EH (cell line): ENCODE results near the gene PCDH12.
"Not testable (repeated sequence)": the region's sequence is repeated elsewhere in the genome, so short reads cannot be mapped to it uniquely, and the experiment has no call there.

Source experiments
- DNase-seq: peaks from one replicate; pipeline ENCODE4 v3.0.0-alpha.2; 2015; ENCODE audit warnings: low read depth

Gene PCDH12

DNA sequence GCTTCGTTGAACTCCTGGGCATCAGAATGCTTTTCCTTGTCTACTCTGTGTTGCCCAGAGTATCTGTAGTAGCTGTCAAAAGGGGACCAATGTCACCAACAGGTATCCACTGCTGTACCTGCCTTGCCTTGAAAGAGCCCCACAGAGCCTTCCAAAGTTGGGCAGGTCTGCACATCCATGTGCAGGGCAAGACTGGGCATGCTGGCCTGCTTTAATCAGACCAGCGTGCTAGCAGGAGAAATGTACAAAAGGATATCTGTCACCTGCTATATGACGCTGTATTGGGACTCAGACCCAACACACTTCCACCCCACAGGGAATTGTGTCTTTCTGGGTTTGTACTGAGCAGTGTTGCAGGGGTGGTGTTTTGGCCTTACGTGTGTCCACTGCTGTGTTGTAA, 22.5 kb downstream of the PCDH12 start:
- DNase-seq = no peak

DNA sequence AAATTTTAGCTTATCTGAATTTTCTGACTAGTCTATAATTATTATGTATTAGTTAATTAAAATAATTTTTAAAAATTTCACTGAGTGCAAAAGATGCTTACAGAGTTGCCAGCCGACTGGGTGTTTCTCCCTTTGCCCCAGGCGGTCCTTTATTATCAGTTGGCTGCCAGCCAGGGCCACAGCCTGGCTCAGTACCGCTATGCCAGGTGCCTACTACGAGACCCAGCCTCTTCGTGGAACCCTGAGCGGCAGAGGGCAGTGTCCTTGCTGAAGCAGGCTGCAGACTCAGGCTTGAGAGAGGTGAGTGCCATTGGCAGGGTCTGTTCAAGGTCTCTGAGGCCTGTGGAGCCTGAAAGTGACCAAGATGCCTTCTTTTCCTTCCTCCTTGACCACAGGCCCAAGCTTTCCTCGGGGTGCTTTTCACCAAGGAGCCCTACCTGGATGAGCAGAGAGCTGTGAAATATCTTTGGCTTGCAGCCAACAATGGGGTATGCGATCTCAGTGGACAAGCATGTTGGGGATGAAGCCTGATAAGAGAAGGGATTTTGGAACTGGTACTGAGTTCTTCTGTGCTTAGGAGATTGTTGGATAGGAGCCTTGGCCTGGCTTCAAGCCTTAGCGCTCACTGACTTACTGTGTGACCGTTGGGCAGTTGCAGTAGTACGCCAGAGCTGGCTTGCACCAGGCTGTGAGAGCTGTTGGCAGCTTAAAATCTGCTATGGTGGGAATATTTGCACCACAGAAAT, 23.7 kb downstream of the PCDH12 start:
- no peak for DNase-seq

DNA sequence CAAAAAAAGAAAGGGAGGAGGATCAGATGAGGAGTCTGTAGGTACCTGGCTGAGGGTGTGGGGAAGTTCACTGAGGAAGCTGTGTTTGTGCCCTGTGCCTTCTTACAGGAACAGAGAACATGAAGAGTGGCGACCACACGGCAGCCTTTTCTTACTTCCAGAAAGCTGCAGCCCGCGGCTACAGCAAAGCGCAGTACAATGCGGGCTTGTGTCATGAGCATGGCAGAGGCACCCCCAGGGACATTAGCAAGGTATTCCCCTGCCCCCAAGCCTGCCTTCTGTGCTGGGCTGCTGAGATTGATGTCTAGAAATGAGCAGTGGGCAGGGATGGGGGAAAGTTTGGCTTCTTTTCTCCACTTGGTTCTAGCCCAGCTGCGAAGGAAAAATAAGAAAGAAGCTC, 24.9 kb downstream of the PCDH12 start:
- DNase-seq = no peak

DNA sequence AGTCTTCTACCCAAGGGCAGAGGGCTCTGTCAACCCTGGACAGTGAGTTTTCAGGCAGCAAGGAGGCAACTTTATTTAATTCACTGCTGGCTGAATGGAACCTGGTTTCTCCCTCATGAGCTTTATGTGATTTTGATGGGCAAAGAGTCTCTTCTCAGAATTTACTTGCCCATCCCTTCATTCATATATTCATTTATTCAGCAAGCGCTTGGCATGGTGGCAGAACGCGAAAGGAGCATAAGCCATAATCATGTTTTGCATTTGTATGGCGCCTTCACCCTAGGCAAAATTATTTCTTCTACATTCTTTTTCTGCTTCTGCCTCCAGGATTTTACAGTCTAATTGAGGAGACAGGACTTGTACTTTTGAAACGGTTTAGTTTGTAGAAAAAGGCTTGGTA, 26.3 kb downstream of the PCDH12 start:
- DNase-seq = no peak

DNA sequence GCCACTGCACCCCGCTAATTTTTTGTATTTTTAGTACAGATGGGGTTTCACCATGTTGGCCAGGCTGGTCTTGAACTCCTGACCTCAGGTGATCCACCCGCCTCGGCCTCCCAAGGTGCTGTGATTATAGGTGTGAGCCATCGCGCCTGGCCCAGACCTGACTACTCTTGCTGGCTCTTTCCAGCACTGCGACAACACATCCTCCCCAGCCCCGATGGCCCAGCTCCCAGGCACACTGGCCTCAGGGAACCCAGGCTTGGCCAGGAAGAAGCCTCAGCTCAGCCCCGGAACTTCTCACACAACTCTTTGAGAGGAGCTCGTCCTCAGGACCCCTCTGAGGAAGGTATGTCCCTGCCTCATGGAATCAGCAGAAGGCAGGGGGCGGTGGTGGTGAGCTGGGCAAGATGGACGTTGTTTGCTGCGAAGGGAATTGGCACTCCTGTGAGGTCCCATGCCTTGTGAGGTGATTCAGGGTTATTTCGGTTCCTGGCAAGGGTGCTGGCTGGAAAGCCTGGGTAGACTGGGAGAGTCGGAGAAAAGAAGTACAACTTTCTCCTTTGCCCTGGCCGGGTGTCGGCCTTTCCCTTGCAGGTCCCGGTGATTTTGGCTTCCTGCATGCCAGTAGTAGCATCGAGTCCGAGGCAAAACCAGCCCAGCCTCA, 28.5 kb downstream of the PCDH12 start:
- no peak for DNase-seq

DNA sequence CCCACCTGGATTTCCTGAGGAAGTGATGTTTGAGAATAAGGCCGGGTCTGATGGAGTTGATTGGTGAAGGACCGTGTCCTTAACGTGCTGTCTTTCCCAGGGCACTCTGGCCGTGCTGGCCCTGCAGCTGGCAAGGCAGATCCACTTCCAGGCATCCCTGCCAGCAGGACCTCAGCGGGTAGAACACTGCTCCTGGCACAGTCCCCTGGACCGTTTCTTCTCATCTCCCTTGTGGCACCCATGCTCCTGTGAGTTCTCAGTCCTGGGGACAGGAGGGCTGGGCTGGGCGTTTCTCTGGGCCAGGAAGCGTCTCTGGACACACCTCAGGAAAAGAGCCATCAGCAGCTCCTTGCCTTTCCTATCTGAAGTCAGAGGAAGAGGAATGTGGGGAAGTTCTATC, 30.0 kb downstream of the PCDH12 start:
- DNase-seq = no peak

DNA sequence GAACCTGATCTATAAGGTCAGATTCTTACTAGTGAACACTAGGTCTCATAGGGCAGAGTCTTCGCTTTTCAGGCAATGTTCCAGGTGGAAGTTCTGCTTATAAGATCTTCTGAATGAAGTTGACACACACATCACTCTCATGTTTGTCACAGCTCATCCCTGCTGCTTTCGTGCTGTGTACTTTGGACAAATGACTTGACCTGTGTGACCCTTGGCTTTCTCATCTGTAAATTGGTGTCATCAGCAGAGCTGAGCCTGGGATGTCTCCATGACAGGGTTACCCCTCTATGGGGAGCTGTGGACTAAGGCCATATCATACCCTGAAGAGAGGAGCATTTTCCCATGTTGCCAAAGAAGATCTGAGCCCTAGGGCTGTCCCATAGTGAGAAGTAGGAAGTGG, 31.6 kb downstream of the PCDH12 start:
- no peak for DNase-seq

DNA sequence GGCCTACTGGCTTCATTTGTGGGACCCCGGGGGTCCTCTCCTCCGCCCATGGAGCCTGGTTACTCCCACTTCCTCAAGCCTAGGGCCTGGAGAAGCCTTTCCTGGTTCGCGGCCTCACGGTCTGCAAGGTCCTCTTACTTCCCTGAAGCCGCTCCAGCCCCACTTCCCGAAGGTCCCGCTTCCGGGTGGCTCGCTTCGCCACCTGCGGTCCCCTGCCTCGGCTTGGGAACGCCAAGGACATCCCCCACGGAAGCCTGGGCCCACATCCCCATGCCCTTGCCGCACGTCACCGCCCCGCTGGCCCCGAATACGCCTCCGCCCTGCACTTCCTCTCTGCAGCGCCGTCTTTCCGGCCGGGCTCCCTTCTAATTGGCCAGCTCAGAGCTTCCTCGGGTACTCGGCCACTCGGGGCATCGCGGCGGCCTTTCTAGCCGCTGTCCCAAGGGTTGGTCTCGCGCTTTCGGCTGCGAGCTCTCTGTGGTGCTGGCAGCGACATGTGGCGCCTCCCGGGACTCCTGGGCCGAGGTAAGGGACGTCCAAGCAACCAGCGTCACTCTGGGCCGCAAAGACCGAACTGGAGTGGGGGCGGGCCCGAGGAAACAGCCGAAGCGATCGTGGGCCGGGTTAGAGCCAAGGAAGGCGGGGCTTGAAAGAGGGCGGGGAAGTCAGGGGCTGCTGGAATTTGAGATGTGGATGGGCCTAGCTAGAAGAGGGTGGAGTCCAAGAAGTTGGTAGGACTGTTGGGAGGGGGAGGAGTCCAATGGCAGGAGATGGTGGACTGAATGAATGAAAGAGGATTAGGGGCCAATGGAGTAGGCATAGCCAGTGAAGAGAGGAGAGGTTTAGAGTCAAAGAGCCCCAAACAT, 34.3 kb downstream of the PCDH12 start, which contains the start of gene DELE1:
Gene DELE1 (plus strand): TSS at position 424 of the 866 bp plus-strand sequence. CDS start 71 bp downstream, at position 495.
- DNase-seq = peak; percentile 95

DNA sequence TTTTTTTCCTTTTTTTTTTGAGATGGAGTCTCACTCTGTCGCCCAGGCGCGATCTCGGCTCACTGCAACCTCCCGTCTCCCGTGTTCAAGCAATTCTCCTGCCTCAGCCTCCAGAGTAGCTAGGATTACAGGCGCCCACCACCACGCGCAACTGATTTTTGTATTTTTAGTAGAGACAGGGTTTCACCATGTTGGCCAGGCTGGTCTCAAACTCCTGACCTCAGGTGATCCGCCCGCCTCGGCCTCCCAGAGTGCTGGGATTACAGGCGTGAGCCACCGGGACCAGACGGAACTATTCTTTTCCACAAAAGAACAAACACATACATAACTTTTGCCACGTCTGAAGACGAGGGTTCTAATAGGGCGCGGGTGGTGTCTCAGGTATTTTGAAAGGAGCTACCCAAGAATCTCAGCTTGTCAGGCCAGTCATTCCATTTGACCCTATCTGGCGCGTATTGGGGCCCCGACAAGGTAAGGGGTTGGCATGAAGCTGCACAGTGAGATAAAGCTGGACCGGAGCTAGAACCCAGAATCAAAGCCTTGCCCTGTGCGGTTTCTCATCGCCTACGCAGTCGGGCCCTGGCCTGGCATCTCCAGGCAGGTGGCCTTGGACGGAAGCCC, 35.1 kb downstream of the PCDH12 start:
- DNase-seq = not testable (repeated sequence)

DNA sequence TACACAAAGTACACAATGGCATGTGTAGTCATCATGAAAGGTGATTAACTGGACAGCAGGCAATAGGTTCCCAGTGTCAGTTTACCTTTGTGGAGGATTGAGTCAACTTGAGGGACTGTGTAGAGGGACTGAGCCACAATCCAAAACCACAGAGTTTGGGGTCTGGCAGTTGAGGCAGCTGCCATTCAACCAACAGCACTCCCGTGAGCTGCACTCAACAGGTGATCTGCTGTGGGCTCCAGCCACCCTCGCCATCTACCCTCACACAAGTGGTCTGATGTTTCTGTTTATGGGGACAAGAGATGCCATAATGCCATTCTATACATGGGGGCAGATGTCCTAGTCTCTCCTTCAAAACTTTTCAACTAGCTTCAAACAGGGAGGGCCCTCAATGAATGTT, 37.2 kb downstream of the PCDH12 start:
- no peak for DNase-seq

DNA sequence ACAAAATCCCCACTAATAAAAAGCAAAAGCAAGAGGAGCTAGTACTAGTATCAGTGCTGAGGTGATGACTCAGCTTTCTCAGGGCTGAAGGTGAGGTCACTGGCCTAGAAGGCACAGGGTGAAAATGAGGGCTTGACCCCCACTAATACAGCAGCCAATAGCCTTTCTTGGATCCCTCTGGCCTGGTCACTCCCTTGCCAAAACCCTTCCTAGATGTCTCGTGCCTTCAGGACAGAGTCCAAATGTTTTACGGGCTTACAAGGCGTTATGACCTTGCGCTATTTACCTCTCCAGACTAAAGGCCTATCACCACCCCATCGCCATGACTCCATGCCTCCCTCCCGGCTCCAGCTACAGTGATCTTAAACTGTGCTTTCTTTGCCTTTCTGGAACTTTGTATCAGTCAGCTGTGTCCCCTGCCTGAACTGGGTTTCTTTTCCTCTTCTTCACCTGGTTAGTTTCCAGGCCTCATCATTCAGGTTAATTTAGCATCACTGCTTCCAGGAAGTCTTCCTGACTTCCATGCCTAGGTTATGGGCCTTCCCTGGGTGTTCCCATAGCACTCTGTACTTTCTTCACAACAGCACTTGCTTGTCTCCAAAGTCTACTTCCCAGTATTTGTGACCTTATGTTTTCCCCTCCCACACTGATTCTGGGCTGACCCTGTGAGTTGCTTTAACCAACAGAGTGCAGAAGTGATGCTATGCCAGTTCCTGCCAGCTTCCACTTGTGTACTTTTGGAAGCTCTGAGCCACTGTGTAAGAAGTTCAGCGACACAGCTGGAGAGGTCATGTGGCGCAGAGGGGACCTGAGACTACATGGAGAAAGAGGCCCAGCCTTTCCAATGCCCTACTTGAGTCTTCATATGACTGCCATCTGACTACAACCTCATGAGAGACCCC, 38.5 kb downstream of the PCDH12 start:
- DNase-seq = no peak

DNA sequence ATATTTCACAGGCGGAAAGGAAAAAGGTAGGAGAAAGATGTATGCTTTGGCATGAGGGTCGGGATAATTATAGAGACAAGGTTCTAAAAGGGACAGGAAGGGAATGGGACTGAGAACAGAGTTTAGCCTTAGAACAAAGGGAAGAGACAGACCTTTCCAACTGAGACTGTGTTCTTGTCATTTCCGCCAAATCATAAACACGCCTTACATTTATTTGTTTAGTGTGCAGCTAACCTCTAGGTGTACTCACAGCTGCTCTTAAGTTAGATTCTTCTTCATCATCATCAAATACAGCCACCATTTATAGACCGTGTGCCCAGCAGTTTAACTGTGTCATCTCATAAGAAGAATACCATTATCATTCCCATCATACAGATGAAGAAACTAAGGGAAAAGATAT, 40.2 kb downstream of the PCDH12 start:
- DNase-seq = no peak

DNA sequence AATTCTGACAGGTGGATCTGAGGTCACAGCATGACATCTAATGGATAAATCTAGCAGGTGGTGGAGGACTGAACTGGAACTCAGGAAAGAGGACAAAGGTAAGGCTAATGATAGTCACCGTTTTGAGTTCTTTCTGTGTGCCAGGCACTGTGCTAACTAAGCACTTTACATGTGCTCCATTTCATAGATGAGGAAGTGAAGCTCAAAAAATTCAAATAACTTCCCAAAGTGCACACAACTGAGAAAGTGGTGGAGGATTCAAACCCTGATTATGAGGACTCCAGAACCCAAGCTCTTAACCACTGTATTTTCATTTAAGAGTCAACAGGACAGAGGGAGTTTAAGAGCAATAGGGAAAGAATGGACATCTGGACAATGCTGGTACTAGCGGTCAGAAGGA, 41.5 kb downstream of the PCDH12 start:
- DNase-seq = no peak

DNA sequence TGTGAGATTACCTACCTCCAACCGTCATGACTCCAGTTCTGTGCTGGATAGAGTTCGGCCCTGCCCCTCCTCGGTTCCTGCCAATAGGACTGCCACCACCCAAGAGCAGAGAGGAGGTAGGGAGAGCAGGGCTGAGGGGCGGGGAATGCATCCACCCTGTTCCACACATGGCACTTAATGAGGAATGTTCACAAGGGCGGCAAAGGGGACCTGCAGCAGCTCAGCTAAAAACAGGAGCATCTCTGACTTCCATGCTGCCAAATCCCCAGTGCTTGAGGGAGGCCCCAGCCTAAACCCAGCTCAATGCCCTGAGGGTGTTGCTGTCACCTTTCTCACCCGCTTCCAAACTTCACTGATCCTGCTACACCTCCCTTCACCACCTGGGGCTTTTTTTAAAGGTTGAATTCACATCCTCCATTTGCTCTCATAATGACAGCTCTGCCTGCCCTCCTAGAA, 42.1 kb downstream of the PCDH12 start:
- DNase-seq = no peak

DNA sequence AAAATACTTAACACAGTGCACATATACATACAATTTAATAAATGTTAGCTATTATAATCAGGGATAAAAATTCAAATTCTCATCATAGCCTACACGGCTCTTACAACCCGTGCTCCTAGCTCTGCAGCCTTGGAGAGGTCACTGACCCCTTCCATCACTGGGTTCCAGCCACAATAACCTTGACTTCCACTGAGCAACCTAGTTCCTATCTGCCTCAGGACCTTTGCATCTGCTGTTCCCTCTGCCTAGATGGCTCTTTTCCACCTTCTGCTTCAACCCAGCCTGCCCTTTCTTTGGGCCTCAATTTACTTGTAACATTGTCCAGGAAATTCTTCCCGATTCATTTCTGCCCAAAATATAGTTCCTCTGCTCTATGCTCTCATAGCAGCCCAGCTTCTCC, 43.2 kb downstream of the PCDH12 start:
- DNase-seq = no peak

DNA sequence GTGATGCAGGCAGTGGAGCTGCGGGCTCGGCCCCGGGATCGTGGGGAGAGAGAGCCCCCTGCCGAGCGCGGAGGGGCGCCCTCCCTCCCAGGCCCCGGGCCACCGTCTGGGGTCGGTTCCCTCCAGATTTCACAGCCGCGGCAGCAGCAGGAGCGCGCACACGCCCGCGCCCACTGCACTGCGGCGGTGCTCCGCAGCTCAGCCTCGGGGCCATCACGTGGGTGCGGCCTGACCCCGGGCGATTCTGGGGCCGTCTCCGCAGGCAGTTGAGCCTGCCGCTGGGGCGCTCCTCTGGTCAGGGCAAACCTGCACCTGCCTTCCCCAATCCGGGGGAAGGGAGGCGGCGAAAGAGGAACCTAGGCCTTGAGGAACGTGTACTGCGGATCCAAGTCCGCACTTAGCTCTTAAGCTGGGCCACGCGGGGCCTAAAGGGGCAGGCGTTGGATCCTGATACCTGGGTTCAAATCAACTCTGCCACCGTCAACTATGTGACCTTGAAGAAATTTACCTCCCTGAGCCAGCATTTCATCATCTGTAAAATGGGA, 43.7 kb downstream of the PCDH12 start:
- DNase-seq = peak; percentile 16

DNA sequence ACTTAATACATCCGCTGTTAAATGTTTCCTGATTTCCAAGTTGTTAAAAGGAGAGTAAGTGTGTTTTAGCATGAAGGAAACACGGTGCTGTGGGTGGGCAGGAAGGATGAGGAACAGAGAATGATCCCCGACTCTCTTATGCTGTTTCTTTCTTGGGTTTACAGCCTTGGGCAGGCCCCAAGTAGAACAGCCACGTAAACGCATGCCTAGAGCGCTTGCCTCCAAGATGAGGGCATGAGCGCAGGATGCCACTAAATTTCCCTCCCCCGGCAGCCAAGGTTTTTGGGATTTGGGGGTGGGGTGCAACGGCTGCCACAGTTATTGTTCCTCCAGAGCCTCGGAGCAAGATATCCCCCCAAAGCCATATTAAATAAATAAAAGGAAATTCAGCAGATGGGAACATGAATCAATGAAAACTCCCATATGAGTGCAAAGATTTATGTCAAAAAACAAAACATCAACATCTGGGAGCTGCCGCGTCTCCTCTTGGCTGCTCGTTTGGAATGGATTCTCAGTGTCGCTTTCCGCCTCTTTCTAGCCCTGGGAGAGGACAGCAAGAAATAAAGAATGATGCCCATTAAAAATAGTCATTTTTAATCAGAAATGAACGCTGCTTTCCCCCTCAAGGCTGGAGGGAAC, 44.3 kb downstream of the PCDH12 start:
- no peak for DNase-seq

DNA sequence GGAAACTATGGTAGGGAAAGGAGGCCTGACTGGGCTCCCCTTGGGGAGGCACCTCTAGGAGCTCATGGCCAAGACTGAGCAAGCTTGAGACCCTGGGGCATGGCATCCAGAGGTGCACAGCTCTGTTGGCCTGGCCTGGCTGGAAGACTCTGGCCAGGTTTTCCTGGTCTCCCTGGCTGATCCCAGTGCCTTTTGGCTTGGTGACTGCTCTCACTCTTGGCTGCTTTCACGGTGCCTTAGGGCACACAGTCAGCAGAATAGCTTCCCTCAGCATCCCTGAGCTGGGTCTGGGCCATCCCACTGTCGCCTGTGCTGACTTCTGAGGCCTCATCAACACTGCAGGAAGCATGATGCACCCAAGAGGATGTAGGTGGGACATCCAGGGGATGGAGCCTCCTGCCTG, 47.7 kb downstream of the PCDH12 start:
- DNase-seq = peak; percentile 84

DNA sequence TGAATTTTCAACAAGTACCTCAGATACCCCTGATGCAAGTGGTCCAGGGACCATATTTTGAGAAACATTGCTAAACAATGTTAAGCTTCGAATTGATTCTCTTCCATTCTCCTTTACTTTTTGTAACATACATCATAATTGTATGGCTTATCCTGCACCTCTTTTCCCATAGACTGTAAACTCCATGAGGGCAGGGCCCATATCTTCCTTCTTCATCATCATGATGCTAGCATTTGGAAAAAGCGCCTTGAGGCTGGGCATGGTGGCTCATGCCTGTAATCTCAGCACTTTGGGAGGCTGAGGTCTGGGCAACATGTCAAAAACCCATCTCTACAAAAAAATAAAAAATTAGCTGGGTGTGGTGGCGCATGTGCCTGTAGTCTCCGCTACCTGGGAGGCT, 48.8 kb downstream of the PCDH12 start:
- no peak for DNase-seq

DNA sequence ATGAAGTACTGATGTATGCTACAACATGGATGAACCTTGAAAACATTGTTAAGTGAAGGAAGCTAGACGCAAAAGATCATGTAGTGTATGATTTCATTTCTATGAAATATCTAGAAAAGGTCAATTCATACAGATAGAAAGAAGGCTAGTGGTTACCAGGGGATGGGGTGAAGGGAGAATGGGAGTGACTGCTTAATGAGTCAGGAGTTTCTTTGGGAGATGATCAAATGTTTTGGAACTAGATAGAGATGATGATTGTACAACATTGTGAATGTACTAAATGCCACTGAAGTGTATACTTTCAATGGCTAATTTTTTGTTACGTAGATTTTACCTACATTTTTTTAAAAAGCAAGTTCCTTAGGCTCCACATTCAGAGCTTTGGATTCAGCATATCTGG, 49.2 kb downstream of the PCDH12 start:
- DNase-seq = peak; percentile 40
